GM21390 (cell line): ENCODE results near the gene ADGRB2.
"Not testable (repeated sequence)": the region's sequence is repeated elsewhere in the genome, so short reads cannot be mapped to it uniquely, and the experiment has no call there.

Experiments
- ATAC-seq: cut with Tn5 transposase; IDR thresholded peaks from one replicate; pipeline ENCODE4 v1.9.1; 2021; ENCODE audit not compliant: unreplicated experiment

Gene ADGRB2

DNA sequence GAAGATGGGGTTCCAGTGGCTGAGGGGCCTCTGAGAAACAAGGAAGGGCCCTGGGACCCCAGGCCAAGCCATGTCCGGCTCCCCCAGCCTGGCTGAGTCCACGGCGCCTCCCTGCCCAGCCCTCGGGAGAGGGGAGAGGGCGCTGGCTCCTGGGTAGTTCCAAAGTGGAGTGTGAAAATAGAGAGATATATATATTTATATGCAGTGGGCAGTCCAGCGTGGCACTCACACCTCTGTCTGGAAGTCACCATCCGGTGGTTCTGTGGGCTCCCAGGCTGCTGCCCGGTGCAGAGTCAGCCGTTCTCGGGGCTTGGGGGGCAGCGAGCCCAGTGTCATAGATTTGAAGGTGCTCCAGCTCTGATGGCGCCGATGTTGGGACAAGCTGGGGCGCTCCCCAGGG, 36.9 kb downstream of the ADGRB2 start:
- no peak for ATAC-seq

DNA sequence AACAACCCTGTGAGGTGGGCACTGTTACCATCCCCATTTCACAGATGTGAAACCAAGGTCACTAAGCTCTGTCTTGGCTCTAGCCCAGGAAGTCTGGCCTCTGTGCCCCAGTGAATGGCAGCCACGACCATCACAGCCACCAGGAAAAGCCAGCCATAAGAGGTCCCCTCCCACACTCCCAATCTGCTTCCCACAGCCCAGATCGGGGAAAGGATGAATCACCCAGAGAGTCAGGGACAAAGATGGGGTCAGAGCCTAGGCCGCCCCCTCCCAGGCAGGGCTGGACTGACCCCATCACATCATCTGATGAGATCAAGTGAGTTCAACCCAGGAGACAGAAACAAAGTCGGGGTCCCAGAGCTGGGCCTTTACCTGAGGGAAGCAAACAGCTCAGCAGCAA, 37.4 kb downstream of the ADGRB2 start:
- no peak for ATAC-seq

DNA sequence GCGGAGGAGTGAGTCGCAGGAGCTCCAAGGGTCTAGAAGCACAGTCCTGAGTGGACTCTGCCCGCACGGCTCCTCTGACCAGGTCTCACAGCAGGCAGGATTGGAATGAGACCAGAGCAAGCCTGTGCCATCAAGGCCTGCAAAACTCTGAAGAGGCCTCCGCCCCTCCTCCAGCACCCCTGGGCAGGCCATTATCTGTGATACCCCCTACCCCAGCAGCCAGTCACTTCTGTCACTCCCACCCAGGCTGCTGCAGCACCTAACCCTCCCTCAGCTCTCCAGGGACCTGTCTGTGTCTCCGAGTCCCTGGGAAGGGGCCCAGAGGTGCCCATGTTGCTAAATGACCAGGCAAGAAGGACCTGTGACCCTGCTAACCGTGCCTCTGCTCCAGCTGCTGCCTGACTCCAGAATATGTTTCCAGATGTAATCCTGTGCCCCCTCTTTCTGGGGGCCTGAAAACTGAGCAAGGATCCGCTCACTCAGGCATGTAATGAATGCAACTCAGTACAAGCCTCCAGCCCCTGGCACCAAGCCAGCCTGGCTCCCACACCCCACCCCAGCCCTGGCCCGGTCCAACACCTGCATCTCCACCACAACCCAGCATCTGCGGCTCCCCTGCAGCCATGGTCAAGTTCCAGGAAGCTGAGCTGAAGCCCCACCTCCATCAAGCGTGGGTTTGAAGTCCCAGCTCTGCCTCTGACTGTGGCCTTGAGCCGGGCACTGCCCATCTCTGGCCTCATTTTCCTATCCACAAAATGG, 38.2 kb downstream of the ADGRB2 start:
- ATAC-seq, result no peak

DNA sequence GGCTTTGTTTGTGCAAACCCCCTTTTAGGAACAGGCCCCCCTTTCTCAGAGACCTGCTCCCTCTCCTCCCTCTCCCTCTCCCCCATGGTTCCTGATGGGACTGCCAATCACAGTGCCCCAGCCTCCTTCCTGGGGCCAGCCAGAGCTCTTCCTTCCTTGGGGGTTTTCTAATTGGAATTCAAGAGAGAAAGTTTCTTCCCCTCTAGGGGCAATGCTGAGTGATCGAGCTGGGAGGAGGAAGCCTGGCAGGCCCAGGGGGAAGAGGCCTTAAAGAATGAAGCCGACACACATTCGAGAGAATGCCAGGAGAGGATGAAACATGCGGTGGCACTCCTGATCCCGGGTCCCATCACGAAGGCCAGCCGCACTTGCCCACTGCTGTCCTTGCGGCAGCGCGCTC, 39.0 kb downstream of the ADGRB2 start:
- ATAC-seq, result no peak

DNA sequence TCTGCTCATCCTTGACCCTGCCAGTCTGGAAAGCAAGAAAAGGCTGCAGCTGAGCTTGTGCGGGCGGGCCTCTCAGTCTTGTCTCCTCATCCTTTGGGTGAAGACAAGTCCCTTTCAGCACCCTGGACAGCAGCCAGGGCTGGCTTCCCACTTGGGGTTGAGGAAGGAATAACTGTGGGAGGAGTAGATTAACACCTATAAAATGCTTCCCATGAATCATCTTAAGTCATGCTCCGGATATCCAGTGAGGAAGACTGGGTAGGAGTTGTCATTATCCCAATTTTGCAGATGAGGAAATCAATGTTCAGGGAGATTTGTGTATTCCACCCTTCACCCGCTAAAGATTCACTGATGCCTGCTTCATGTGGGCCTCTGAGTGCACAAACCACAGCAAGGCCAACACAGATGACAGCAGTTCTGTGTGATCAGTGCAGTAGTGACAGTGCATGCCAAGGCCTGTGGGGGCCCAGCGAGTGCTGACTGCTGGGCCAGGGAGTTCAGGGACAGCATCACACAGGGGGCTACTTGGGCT, 40.2 kb downstream of the ADGRB2 start:
- no peak for ATAC-seq

- no peak for ATAC-seq
These were observed 45.7 kb downstream of the ADGRB2 start for GRCh38 chr1:31718327-31718897.

DNA sequence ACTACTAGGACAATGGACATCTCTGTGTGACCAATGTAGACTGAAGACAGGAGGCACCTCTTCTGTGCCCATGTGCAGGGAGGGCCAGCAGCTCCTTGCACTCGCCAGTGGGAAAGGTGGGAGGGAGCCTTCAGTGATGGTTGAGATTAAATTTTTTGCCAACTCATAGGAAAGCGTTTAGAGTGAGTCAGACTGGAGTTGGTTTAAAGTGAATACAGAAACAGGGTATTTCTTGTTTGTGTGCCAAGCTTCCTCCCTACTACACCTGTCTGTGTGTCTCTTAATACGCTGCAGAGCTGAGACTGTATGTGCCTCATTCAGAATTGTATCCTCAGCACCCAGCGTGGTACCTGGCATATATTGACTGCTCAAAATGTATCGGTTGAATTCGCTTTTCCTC, 46.8 kb downstream of the ADGRB2 start:
- ATAC-seq, result no peak

DNA sequence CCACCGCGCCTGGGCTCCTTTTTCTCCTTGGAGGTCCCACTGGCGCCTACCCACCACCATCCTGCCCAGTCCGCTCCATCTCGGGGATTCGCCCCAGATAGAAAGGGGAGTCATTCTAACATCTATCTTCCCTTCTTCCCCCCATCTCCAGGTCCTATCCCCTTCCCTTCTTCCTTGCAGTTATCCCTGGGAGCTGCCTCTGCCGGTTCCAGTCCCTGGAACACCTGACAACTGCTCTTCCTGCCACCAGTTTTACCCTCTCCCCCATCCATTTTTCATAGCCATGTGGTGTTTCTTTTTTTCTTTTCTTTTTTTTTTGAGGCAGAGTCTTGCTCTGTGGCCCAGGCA, 48.3 kb downstream of the ADGRB2 start:
- no peak for ATAC-seq

- no peak for ATAC-seq
These were observed 48.9 kb downstream of the ADGRB2 start for GRCh38 chr1:31715087-31715872.

DNA sequence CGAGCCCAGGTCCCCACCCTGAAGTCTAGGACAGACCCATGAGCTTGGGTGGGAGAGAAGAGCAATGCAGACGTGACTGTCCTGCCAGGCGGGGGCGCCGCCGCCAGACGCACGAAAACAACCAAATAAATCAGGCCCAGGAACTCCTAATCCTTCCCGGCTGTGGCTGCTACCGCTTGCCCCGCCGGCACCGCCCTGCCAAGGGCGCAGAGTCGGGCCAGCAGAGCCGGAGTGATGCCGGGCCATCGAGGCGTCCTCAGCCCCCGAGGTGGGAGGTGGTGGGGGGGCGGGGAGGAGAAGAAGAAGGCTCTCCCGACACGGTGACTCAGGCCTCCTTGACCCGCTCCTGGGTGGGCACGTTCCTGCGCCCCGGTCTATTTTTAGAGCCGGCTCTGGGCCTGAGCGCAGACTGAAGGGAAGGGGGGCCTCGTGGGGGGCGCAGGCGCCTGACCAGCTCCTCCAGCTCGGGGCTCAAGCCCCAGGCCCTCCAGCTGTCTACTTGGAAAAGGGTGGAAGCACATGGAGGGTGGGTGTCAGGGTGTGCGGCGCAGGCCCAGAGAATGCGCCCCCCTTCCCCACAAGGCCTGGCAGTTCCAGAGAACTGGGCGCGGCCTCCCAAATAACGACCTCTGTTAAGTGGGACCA, 49.6 kb downstream of the ADGRB2 start:
- no peak for ATAC-seq

DNA sequence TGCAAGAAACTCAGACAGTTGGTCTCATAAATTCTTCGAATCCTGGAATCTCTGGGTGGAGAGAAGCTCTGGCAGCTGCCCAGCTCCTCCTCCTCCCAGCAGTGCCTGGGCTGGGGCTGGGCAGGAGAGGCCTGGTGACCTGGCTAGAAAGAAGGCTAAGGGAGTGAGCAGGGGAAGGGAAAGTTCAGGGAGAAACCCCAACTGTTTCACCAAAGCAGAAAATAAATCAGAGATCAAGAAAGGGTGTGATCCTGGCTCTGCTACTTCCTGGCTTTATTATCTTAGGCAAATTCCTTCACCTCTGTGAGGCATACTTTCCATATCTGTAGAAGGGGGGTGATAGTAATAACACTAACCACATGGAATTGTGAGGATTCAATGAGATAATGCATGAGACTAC, 51.5 kb downstream of the ADGRB2 start:
- ATAC-seq, result no peak

DNA sequence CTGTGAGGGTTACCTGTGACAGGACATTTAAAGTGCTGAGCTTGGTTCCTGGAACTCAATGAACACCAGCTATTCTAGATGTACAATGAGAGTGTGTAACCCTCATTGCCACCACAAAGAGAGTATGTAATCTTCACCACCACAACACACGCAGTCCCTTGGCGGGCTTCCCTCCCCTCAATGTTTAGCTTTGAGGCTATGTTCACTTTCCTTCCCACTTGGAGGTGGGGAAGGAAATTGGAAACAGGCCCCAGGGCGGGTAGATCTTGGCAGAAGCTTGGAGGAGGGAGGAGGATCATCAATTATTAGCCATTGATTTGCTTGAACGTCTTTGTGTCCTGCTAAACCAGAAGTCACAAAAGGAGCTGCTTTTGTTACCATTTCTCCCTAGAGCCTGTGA, 52.1 kb downstream of the ADGRB2 start:
- ATAC-seq, result no peak

DNA sequence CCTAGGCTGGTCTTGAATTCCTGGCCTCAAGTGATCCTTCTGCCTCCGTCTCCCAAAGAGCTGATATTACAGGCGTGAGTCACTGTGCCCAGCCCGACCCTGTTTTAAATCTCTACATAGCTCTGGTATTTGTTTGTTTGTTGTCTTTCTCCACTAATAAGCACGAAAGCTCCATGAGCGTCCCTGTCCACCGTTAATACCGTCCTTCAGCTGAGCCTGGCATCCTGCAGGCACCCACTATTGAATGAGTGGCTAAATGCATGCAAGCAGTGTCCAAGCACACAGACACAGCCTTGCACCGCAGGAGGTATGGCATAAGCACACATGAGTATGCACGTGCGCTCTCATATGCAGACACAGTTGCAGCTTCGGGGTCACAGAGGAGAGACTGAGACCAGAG, 55.8 kb downstream of the ADGRB2 start:
- no peak for ATAC-seq

DNA sequence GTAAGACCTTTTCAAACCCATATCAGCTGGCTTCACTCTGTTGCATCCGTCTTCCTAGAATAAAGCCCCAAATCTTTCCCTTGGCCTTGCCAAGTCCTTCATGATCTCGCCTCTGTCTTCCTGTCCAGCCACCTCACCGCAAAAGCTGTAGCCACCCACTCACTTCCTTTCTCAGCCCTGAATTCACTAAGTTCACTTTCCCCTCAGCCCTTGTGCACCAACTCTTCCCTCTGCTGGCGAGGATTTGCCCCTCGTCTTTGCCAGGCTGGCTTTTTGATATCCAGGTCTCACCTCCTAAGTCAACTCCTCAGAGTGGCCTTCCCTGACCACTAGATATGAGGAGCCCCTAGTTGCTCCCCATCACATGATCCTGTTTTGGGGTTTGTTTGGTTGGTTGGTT, 56.4 kb downstream of the ADGRB2 start:
- ATAC-seq, result no peak

- not testable (repeated sequence) for ATAC-seq
These were observed 57.0 kb downstream of the ADGRB2 start for GRCh38 chr1:31707059-31707600.

DNA sequence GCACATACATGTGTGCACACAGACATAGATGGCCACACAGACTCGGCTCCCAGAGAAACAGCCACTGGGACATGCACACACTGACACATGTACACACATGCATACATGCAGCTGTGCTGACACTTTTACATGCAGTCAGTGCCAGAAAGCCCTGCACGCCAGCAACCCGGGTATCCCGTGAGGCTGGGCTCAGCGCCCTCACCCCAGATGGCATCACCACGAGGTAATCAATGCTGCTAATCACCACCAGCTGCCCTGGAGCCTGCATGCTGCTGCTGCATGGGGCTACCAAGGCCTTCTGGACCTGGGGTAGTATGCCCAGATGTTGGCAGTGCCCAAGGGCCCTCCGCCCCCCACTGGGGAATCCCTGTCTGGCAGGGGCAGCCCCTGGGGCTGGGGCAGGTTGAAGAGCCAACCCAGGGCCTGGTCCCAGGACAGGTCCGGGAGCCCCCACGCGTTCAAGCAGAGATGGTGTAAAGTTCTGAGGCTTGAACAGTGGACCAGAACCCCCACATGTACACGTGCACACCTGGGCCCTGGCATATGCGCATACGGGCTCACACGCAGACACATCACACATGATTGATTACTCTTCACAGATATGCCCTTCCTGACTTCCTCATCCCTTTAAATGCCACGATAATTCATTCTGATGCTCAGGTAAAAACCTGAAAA, 57.6 kb downstream of the ADGRB2 start:
- no peak for ATAC-seq

GRCh38 chr1:31705080-31705866, 58.9 kb downstream of the ADGRB2 start:
- no peak for ATAC-seq

- ATAC-seq, result no peak
These were observed 59.7 kb downstream of the ADGRB2 start for GRCh38 chr1:31704271-31705079.
